NCI-H2107 (cell line): ENCODE data around the gene SKAP2.

Experiments
- DNase-seq: peaks from one replicate; lab custom pipeline; 2025; lab: John Stamatoyannopoulos, UW

Gene SKAP2

GRCh38 chr7:26631601-26632000, 232.8 kb downstream of the SKAP2 start:
- DNase-seq: no peak

DNA sequence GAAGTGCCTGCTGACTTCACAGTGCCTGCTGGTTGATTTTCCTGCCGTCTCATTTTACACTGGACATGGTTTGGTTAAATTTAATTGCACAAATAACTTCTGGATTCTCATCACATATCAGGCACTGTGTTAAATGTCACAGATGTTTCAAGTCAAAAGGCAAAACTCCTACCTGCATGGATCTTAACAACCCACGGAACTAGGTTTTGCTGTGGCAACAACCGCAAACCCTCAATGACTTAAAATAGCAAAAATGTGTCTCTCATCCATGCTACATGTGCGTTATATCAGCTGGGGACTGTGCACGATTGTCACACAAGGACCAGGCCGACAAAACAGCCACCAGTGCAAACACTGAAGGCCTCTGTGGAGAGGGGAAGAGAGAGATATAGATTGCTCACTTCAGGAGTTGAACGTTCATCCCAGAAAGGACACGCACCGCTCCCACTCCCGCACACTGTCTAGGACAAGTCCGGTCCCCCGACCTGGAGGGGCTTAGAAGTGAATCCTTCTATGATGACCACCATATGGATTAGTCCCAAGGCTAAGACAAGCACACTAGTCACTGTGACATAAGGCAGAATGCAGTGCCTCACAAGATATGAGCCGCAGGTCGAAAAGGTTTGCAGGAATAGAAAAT, 233.3 kb downstream of the SKAP2 start:
- no peak for DNase-seq

GRCh38 chr7:26630361-26630760, 234.0 kb downstream of the SKAP2 start:
- no peak for DNase-seq

GRCh38 chr7:26629696-26630095, 234.7 kb downstream of the SKAP2 start:
- no peak for DNase-seq

- peak; percentile 72 for DNase-seq
Observed at GRCh38 chr7:26627891-26628341, 236.5 kb downstream of the SKAP2 start.

- DNase-seq: no peak
Observed at GRCh38 chr7:26627221-26627620, 237.2 kb downstream of the SKAP2 start.

DNA sequence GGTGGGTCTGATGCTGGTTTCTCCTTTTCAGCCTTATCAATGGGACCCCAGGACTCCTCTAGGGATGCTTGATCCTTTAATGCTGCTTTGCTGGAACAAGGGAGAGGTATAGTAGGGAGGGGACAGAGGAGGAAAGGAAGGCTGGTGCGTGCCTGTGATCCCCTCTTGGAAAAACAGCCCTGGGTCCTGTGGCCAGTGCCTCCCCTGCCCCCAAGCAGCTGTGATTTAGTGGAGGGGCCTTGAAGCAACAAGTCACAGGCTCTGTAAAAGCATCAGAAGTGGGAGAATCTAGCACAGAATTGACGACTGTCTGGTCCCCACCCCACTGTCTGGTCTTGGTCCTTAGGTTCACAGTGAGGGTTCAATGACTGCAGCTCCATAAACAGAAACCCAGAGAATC, 237.7 kb downstream of the SKAP2 start:
- DNase-seq: no peak

DNA sequence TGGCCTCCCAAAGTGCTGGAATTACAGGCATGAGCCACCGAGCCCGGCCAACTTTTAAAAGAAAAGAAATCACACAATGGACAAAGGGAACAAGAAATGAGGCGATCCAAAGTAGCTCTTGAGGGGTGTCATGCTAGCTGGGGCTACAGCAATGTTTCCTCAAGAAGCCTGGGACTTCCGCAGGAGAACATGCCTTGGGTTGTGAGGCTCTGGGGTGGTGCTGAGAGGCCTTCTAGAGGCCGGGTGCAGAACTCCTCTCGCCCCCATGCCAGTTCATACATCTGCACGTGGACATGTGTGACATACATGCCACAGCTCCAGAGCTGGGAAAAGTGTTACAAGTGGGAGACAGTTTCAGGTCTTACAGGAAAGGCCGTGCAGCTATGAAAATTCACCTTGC, 238.2 kb downstream of the SKAP2 start:
- no peak for DNase-seq

- DNase-seq: no peak
Observed at GRCh38 chr7:26625286-26625685, 239.1 kb downstream of the SKAP2 start.

DNA sequence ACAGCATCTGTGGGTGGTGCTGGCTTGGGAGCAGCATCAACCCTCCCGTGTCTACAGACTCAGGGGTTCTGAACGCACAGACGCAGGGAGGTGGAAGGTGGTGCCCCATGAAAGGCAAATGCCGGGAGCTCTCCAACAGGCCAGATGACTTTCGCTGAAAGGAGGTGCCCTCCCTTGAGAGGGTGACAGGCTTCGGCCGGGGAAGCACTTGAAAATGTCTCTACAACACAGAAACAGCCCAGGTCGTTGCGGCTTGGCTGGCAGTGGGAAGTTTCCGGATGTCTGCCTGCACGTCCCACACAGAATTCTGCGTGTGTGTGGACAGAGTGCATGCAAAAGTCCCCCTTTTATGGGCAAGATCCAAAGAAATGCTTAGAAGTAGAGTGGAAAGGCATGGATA, 239.6 kb downstream of the SKAP2 start:
- DNase-seq: no peak

DNA sequence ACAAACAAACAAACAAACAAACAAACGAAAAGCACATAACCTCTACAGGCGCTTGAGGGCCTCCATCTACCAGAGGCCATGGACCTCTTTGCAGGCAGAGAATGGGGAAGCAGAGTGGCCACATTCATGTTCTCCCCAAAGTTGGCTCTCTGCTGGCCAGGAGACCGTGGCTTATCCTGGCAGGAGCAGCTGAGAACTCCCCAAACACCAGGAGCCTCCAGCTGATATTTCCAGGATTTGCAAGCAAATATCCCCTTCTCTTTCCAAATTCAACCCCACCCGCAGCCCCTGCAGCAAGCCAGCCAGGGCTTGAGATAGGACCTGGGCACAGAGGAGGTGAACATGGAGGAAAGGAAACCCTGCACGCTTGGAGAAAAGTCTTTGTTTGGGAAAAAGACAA, 240.0 kb downstream of the SKAP2 start:
- no peak for DNase-seq

DNA sequence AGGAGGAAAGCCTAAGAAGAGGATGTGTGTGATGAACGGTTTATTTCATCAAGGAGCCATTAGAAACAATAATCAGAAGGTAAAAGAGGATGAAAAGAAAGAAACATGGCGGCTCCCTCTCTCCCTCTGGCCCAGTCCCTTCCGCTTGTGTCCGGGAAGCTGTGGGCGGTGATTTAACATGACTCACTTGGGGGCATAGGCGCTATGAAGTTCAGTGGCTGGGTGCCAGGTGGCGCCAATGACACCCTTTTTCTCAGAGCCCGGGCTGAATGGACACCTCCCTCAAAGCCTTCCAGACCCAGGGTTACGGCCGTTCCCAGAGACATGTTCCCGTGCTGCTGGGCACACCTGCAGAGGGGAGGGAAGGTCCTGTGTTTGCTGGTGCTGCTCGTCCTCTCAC, 244.0 kb downstream of the SKAP2 start:
- DNase-seq: no peak

DNA sequence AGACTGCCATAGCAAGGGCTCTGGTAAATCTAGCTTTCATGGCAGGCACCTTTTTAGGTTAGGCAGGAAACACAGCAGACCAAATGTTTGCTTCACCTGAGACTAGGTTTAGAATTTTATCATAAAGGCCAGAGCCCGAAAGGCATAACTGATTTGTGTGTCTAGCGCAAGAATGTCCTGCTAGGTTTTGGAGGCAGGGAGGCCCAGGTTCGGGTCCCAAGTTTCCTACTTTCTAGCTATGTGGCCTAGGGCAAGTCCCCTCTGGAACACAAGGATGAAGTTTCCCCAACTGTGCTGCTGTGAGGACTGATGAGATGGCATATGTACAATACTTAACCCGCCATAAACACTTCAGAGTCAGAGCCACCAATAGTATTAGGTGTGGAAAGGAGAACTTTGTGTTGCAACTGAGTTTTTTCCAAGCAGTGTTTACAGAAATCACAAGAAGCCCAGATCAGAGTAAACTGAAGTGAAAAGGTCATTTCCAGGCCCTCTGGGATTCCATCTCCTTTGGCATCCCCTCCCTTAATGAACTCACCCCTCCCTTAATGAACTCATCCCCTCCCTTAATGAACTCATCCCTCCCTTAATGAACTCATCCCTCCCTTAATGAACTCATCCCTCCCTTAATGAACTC, 244.9 kb downstream of the SKAP2 start:
- DNase-seq: no peak

- DNase-seq: no peak
Observed at GRCh38 chr7:26618898-26619297, 245.5 kb downstream of the SKAP2 start.

DNA sequence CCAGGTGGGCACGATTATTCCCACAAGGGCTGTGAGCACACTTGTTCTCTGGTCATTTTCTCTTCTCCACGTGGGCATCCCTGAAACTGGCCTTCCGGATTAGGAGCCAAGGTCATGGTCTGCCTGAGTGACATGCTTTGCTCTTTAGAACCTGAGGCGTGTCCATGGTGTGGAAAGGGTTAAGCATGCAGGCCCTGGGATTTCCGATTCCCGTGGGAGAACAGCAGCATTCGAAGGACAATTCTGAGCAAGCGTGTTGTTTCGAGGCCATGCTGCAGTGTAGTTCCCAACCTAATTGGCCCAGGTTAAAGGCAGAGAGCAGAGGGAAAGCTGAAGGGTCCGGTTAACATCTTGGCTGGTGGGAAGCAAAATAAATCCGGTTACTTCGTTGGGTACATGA, 245.9 kb downstream of the SKAP2 start:
- DNase-seq: peak; percentile 13
